AG04450 (cell line): ENCODE results near the gene DUOXA1. TPM values are rescaled to one million over a fixed set of nuclear protein-coding genes. Genes with fewer than 3 reads are reported as not detected.

ENCODE experiments used
- CTCF ChIA-PET: fragments of 300-600, 350-600 bp; formaldehyde crosslinking; extraction: SDS; loops from one replicate; lab custom pipeline; 2022; ENCODE audit warnings: antibody characterized with exemption, inconsistent platforms; lab: Charles Lee
- POLR2A ChIA-PET: fragments of 350-600 bp; formaldehyde crosslinking; extraction: SDS; loops from one replicate; lab custom pipeline; 2021; ENCODE audit warnings: antibody characterized with exemption, inconsistent platforms; lab: Yijun Ruan, JAX
- DNase-seq: peaks from one replicate; pipeline ENCODE4 v3.0.0-alpha.2; 2011; ENCODE audit warnings: low read depth, low spot score
- H3K27ac ChIP-seq: one replicate; pipeline ENCODE4 v1.5.1; 2012; ENCODE audit warnings: low read depth, low read length, control low read depth
- H3K27me3 ChIP-seq: one replicate; pipeline ENCODE4 v1.6.0; 2012; ENCODE audit warnings: low read length; ENCODE audit not compliant: control insufficient read depth, insufficient read depth
- H3K4me3 ChIP-seq: 2 replicates; pipeline ENCODE4 v1.5.1; 2011; ENCODE audit warnings: mild to moderate bottlenecking, low read depth, low read length, control low read depth
- H3K9me3 ChIP-seq: 2 replicates; pipeline ENCODE4 v1.5.1; 2012; ENCODE audit warnings: low read length; ENCODE audit not compliant: control insufficient read depth, insufficient read depth
- CTCF ChIP-seq: IDR thresholded peaks from 2 replicates; pipeline ENCODE4 v1.5.1; 2011; ENCODE audit warnings: low read depth, low read length, control low read depth, inconsistent platforms
- polyA plus RNA-seq: library from polyadenylated mRNA; depleted of rRNA; stranded (reverse); fragments of >200 nt; gene quantifications from 2 replicates; pipeline ENCODE4 v1.2.3, GENCODE V29; 2011

DUOXA1 gene
- polyA plus RNA-seq, 1 experiment: not detected

GRCh38 chr15:45167631-45168205, 38.0 kb upstream of the DUOXA1 start:
- H3K4me3 ChIP-seq: peak overlapping the region; percentile 58
- no peaks in the 10 kb centered on the region for H3K9me3 ChIP-seq
- DNase-seq: no peak
- CTCF ChIA-PET: interaction anchor here (0.6 to 3.0 kb wide), 17 partner anchors 9 to 290 kb away, joined by 3 to 16 read pairs (median 7); no protein-coding TSS in a partner anchor
- POLR2A ChIA-PET: interaction anchor here (1.1 to 1.5 kb wide), 2 partner anchors 33 to 50 kb away, joined by 3 read pairs; no protein-coding TSS in a partner anchor
- no peak for TF ChIP-seq CTCF
- peak overlapping the region; percentile 83 for H3K27ac ChIP-seq
- no peaks in the 10 kb centered on the region for H3K27me3 ChIP-seq

- no peaks in the 10 kb centered on the region for H3K9me3 ChIP-seq
- TF ChIP-seq CTCF: peak; percentile 71
- ChIA-PET POLR2A (interaction anchor here (0.6 to 1.5 kb wide), 3 partner anchors 12 to 49 kb away, joined by 3 to 6 read pairs (median 3); no protein-coding TSS in a partner anchor), CTCF (interaction anchor here (0.6 to 3.0 kb wide), 17 partner anchors 9 to 290 kb away, joined by 3 to 16 read pairs (median 6); no protein-coding TSS in a partner anchor)
- H3K27me3 ChIP-seq: no peaks in the 10 kb centered on the region
- peak overlapping the region; percentile 58 for H3K4me3 ChIP-seq
- peak; percentile 53 for DNase-seq
- H3K27ac ChIP-seq: peak overlapping the region; percentile 83
Observed at GRCh38 chr15:45166834-45167630, 37.4 kb upstream of the DUOXA1 start.

GRCh38 chr15:45165536-45165935, 35.9 kb upstream of the DUOXA1 start:
- H3K27me3 ChIP-seq: no peaks in the 10 kb centered on the region
- no peaks in the 10 kb centered on the region for H3K9me3 ChIP-seq
- no peak overlapping the region for H3K27ac ChIP-seq
- no peak for DNase-seq
- ChIA-PET POLR2A (no interaction called here), CTCF (interaction anchor here (1.5 to 6.1 kb wide), 4 partner anchors 37 to 292 kb away, joined by 5 to 202 read pairs (median 52); a partner anchor contains a TSS)
- H3K4me3 ChIP-seq: no peak overlapping the region
- no peak for TF ChIP-seq CTCF

- POLR2A ChIA-PET: interaction anchor here (0.7 kb wide), 1 partner anchor 112 kb away, joined by 3 read pairs; no protein-coding TSS in a partner anchor
- H3K9me3 ChIP-seq: no peaks in the 10 kb centered on the region
- no peak for TF ChIP-seq CTCF
- CTCF ChIA-PET: interaction anchor here (1.0 to 6.1 kb wide), 11 partner anchors 17 to 449 kb away, joined by 4 to 202 read pairs (median 20); a partner anchor contains a TSS
- no peak overlapping the region for H3K27ac ChIP-seq
- no peaks in the 10 kb centered on the region for H3K27me3 ChIP-seq
- DNase-seq: no peak
- no peak overlapping the region for H3K4me3 ChIP-seq
Observed at GRCh38 chr15:45164914-45165313, 35.2 kb upstream of the DUOXA1 start.
